GM12878 (cell line): ENCODE data around the gene NAV3. TPM values are rescaled to one million over a fixed set of nuclear protein-coding genes. Genes with fewer than 3 reads are reported as not detected.

ENCODE experiments used
- ETV6 ChIP-seq, 2 experiments: fragments of 450-650 bp in 1 of 2; IDR thresholded peaks in 1 of 2; conservative IDR thresholded peaks in 1 of 2; 2 replicates each; pipeline ENCODE4 v1.6.1; 2014; ENCODE audit warnings: antibody characterized with exemption in 1 of 2, borderline replicate concordance in 1 of 2, low read depth in 1 of 2, mild to moderate bottlenecking in 1 of 2, moderate library complexity in 1 of 2
- NR2C1 ChIP-seq: fragments of 450-650 bp; IDR thresholded peaks from 2 replicates; pipeline ENCODE4 v1.6.1; 2017; ENCODE audit warnings: antibody characterized with exemption, mild to moderate bottlenecking, moderate library complexity
- NRF1 ChIP-seq: conservative IDR thresholded peaks from 2 replicates; pipeline ENCODE4 v1.6.1; 2011; ENCODE audit warnings: mild to moderate bottlenecking, low read depth, low read length, improper control_type of control experiment
- STAT1 ChIP-seq: fragments of 450-650 bp; conservative IDR thresholded peaks from 2 replicates; pipeline ENCODE4 v1.6.1; 2014; ENCODE audit warnings: antibody characterized with exemption, mild to moderate bottlenecking
- STAT3 ChIP-seq: IDR thresholded peaks from 2 replicates; pipeline ENCODE4 v1.6.1; 2011; ENCODE audit warnings: low read depth, low read length, improper control_type of control experiment
- TAF1 ChIP-seq: IDR thresholded peaks from 2 replicates; pipeline ENCODE4 v1.6.1; 2011; ENCODE audit warnings: mild to moderate bottlenecking, low read depth, low read length, borderline replicate concordance
- TCF7 ChIP-seq: IDR thresholded peaks from 2 replicates; pipeline ENCODE4 v1.6.1; 2014; ENCODE audit warnings: antibody characterized with exemption, borderline replicate concordance
- polyA plus RNA-seq, 11 experiments: library from polyadenylated mRNA; depleted of rRNA in 4 of 11; unstranded in 6 of 11; stranded (reverse) in 5 of 11; fragments of >200 nt; fragmentation: Nextera tagmentation in 4 of 11; fragmentation: Illumina TruSeq in 1 of 11; extraction: Ambion mirVana in 4 of 11; extraction: Trizol in 1 of 11; gene quantifications; 1 replicate in 1 of 11; 2 replicates in 10 of 11; pipeline versions ENCODE4 v1.2.1 to v1.2.3, GENCODE V29; 2011 to 2016; ENCODE audit warnings: inconsistent platforms in 2 of 11, missing spikeins in 2 of 11, low read depth in 1 of 11
- total RNA-seq, 4 experiments: library from RNA; depleted of rRNA in 3 of 4; stranded (reverse); fragments of >200 nt in 3 of 4; fragmentation: Illumina TruSeq in 1 of 4; extraction: Trizol in 1 of 4; gene quantifications; 2 replicates each; pipeline versions ENCODE4 v1.2.1 to v1.2.3, GENCODE V29; 2013 to 2021
- TF ChIP-seq, protein P1 (sequence below): IDR thresholded peaks from 2 replicates; pipeline ENCODE4 v1.6.1; 2011; ENCODE audit warnings: mild to moderate bottlenecking, low read depth, low read length, moderate library complexity; ENCODE audit not compliant: insufficient replicate concordance
- TF ChIP-seq, protein P2 (sequence below): fragments of 450-650 bp; IDR thresholded peaks from 2 replicates; pipeline ENCODE4 v1.6.1; 2017; ENCODE audit warnings: low read depth, mild to moderate bottlenecking, moderate library complexity
- TF ChIP-seq, protein P3 (sequence below): IDR thresholded peaks from 2 replicates; pipeline ENCODE4 v1.6.1; 2012; ENCODE audit warnings: low read depth, low read length, improper control_type of control experiment
- TF ChIP-seq, protein P4 (sequence below): fragments of 150-350 bp; IDR thresholded peaks from 2 replicates; pipeline ENCODE4 v1.6.1; 2014; ENCODE audit warnings: mild to moderate bottlenecking, low read depth, low read length

The NAV3 gene
- total and polyA plus RNA-seq, 10 of the 15 experiments (the other 5 are each of a cell fraction or from before 2014, with no cell fraction given) = 0.05 to 0.51 (median 0.22) TPM; not detected in 1

DNA sequence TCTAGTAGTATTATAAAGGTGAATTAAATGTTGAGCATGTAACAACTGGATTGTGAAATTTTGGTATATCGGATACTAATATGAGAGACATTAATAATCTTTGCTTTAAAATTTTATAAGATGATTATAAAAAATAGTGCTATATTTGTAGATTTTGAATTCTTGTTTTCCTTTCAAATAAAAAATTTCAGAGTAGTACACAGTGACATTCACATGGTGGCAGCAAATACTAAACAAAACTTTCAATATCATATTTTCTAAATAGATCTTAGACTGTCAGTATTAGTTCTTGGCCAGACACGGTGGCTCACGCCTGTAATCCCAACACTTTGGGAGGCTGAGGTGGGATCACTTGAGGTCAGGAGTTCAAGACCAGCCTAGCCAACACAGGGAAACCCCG is 166.0 kb downstream of the NAV3 start (continued):
- TF ChIP-seq, protein P1, sequence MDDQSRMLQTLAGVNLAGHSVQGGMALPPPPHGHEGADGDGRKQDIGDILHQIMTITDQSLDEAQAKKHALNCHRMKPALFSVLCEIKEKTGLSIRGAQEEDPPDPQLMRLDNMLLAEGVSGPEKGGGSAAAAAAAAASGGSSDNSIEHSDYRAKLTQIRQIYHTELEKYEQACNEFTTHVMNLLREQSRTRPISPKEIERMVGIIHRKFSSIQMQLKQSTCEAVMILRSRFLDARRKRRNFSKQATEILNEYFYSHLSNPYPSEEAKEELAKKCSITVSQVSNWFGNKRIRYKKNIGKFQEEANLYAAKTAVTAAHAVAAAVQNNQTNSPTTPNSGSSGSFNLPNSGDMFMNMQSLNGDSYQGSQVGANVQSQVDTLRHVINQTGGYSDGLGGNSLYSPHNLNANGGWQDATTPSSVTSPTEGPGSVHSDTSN = no peak
- TF ChIP-seq NRF1 (no peak), TAF1 (no peak), STAT3 (no peak), STAT1 (no peak), NR2C1 (no peak), TCF7 (no peak), ETV6 (conservative IDR thresholded peaks at IDR 0.05 in 1 of 2, IDR thresholded peaks at IDR 0.05 in 1 of 2; ENCODE audit: borderline replicate concordance in 1 of 2, low read depth in 1 of 2) (no peak)
- TF ChIP-seq, protein P2, sequence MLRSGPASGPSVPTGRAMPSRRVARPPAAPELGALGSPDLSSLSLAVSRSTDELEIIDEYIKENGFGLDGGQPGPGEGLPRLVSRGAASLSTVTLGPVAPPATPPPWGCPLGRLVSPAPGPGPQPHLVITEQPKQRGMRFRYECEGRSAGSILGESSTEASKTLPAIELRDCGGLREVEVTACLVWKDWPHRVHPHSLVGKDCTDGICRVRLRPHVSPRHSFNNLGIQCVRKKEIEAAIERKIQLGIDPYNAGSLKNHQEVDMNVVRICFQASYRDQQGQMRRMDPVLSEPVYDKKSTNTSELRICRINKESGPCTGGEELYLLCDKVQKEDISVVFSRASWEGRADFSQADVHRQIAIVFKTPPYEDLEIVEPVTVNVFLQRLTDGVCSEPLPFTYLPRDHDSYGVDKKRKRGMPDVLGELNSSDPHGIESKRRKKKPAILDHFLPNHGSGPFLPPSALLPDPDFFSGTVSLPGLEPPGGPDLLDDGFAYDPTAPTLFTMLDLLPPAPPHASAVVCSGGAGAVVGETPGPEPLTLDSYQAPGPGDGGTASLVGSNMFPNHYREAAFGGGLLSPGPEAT = no peak
- TF ChIP-seq, protein P3, sequence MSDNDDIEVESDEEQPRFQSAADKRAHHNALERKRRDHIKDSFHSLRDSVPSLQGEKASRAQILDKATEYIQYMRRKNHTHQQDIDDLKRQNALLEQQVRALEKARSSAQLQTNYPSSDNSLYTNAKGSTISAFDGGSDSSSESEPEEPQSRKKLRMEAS = no peak
- TF ChIP-seq, protein P4, sequence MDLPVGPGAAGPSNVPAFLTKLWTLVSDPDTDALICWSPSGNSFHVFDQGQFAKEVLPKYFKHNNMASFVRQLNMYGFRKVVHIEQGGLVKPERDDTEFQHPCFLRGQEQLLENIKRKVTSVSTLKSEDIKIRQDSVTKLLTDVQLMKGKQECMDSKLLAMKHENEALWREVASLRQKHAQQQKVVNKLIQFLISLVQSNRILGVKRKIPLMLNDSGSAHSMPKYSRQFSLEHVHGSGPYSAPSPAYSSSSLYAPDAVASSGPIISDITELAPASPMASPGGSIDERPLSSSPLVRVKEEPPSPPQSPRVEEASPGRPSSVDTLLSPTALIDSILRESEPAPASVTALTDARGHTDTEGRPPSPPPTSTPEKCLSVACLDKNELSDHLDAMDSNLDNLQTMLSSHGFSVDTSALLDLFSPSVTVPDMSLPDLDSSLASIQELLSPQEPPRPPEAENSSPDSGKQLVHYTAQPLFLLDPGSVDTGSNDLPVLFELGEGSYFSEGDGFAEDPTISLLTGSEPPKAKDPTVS = no peak
